ENCODE results near the gene LMAN2L.

DNA sequence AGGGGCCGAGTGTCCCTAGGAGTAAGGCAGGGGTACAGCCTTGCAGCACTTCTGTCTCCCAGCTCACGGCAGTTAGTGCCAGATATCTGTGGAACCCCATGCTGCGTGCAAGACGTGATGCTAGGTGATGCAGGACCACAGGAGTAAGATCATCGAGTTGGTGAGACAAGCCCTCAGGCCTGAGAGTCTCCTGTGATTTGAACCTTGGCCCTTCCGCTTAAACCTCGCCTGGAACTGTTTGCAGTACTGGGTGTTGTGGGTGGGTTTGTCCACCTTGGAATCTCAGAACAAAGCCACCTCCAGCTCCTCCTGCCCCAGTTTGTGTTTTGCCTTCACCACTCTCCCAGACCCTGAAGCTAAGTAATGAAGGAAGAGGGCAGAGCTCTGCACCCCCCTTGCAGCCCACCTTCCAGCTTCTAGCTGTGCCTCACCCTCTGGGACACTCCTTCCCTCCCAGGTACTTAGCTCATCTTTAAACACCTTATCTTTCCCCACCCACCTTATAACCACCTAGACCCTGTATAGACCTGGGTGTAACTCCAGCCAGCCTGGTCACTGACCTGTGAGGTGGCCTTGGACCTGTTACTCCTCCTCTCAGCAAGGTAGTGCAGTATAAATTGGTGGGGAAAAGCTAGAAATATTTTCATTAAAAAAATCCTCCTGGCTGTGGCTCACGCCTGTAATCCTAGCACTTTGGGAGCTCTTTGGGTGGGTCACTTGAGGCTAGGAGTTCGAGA lies 27.4 kb upstream of the LMAN2L start:
- TF ChIP-seq, protein P1, sequence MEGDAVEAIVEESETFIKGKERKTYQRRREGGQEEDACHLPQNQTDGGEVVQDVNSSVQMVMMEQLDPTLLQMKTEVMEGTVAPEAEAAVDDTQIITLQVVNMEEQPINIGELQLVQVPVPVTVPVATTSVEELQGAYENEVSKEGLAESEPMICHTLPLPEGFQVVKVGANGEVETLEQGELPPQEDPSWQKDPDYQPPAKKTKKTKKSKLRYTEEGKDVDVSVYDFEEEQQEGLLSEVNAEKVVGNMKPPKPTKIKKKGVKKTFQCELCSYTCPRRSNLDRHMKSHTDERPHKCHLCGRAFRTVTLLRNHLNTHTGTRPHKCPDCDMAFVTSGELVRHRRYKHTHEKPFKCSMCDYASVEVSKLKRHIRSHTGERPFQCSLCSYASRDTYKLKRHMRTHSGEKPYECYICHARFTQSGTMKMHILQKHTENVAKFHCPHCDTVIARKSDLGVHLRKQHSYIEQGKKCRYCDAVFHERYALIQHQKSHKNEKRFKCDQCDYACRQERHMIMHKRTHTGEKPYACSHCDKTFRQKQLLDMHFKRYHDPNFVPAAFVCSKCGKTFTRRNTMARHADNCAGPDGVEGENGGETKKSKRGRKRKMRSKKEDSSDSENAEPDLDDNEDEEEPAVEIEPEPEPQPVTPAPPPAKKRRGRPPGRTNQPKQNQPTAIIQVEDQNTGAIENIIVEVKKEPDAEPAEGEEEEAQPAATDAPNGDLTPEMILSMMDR (IDR thresholded peaks at IDR 0.05) = no peak
- TF ChIP-seq POLR2A (IDR thresholded peaks at IDR 0.05) (no peak), POLR2AphosphoS5 (IDR thresholded peaks at IDR 0.05) (no peak)
